Mesendoderm (in vitro differentiated cells): ENCODE measurements around the gene PLA2G2F.

Experiments
- DNase-seq: peaks from one replicate; pipeline ENCODE4 v3.0.0; 2013
- H2AK5ac ChIP-seq: 2 replicates; pipeline ENCODE4 v1.6.1; 2013; ENCODE audit warnings: low read length, inconsistent platforms
- H2BK120ac ChIP-seq: 2 replicates; pipeline ENCODE4 v1.6.1; 2013; ENCODE audit warnings: low read depth, mild to moderate bottlenecking, low read length, moderate library complexity, mixed read lengths
- H2BK15ac ChIP-seq: replicated peaks from 2 replicates; pipeline ENCODE4 v1.6.1; 2013; ENCODE audit warnings: low read depth, mild to moderate bottlenecking, moderate library complexity
- H2BK5ac ChIP-seq: 2 replicates; pipeline ENCODE4 v1.6.1; 2013; ENCODE audit warnings: low read length, inconsistent platforms
- H3K18ac ChIP-seq: 2 replicates; pipeline ENCODE4 v1.6.1; 2013; ENCODE audit warnings: mild to moderate bottlenecking, low read length, mixed read lengths
- H3K23ac ChIP-seq: one replicate; pipeline ENCODE4 v1.6.1; 2013; ENCODE audit warnings: low read length
- H3K27ac ChIP-seq: 2 replicates; pipeline ENCODE4 v1.5.1; 2013; ENCODE audit warnings: low read depth, mild to moderate bottlenecking, inconsistent platforms, low read length, moderate library complexity
- H3K27me3 ChIP-seq: 2 replicates; pipeline ENCODE4 v1.6.1; 2013; ENCODE audit warnings: low read length, control low read depth, mild to moderate bottlenecking, inconsistent platforms; ENCODE audit not compliant: insufficient read depth, poor library complexity
- H3K36me3 ChIP-seq: 2 replicates; pipeline ENCODE4 v1.6.1; 2013; ENCODE audit warnings: low read length, inconsistent platforms; ENCODE audit not compliant: control insufficient read depth, insufficient read depth
- H3K4ac ChIP-seq: one replicate; pipeline ENCODE4 v1.6.1; 2013; ENCODE audit warnings: low read depth, mild to moderate bottlenecking, low read length, moderate library complexity
- H3K4me1 ChIP-seq: 2 replicates; pipeline ENCODE4 v1.6.1; 2013; ENCODE audit warnings: low read depth, low read length, inconsistent platforms; ENCODE audit not compliant: control insufficient read depth
- H3K4me2 ChIP-seq: 2 replicates; pipeline ENCODE4 v1.6.1; 2013; ENCODE audit warnings: low read length
- H3K4me3 ChIP-seq: 2 replicates; pipeline ENCODE4 v1.5.1; 2013; ENCODE audit warnings: mild to moderate bottlenecking, low read length
- H3K56ac ChIP-seq: one replicate; pipeline ENCODE4 v1.6.1; 2013; ENCODE audit warnings: low read length
- H3K79me1 ChIP-seq: 2 replicates; pipeline ENCODE4 v1.6.1; 2013; ENCODE audit warnings: low read length, inconsistent platforms
- H3K79me2 ChIP-seq: 2 replicates; pipeline ENCODE4 v1.6.1; 2013; ENCODE audit warnings: mild to moderate bottlenecking, low read length; ENCODE audit not compliant: control insufficient read depth, insufficient read depth
- H3K9ac ChIP-seq: 2 replicates; pipeline ENCODE4 v1.6.1; 2013; ENCODE audit warnings: low read length, inconsistent platforms
- H4K5ac ChIP-seq: one replicate; pipeline ENCODE4 v1.6.1; 2013; ENCODE audit warnings: low read length
- H4K8ac ChIP-seq: one replicate; pipeline ENCODE4 v1.6.1; 2013; ENCODE audit warnings: low read depth, mild to moderate bottlenecking, control low read depth, low read length, moderate library complexity
- WGBS: extraction: QIAGEN DNeasy Blood & Tissue Kit; methylation state at CpG from one replicate; pipeline ENCODE4 v1.1.7; 2013; ENCODE audit warnings: low lambda C conversion rate, missing lambda C conversion rate; ENCODE audit not compliant: insufficient coverage; ENCODE audit errors: extremely low coverage; 5-methylcytosine and 5-hydroxymethylcytosine counted together

PLA2G2F gene

DNA sequence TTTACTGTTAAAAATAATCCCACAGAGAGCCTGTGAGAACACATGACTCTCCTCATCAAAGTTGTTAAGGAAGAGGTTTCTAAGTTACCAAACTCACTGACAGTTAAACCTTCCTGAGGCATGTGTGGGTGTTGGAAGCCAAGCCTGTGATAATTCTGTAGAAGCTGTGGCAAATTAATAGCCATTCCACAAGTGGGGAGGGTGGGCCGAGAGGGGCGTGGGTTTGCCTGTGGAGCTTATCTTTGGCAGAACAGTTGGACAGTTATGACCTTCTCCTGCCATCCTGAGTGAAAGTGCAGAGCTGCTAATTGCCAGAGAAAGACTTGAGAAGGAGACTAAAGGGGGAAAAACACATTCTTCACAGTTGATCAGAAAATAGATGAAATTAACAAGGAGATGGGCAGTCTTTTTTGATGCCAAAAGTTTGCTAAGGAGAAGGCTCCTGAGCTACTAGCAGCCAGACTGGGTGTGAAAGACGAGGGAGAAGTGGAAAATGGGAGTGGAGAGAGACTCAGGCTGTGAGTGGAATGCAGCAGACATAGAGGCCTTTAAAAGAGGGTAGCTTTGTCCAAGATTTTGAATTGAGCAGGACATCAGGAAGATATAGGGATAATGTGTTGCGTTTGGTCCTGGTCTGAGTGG, 48.8 kb downstream of the PLA2G2F start:
- no peak overlapping the region for H3K4ac ChIP-seq
- no peak overlapping the region for H3K18ac ChIP-seq
- H2BK120ac ChIP-seq = no peak overlapping the region
- no peak overlapping the region for H3K56ac ChIP-seq
- no peak overlapping the region for H3K4me2 ChIP-seq
- no peak for DNase-seq
- no peak overlapping the region for H2AK5ac ChIP-seq
- H3K79me1 ChIP-seq = no peaks in the 10 kb centered on the region
- H4K8ac ChIP-seq = no peak overlapping the region
- no peaks in the 10 kb centered on the region for H3K79me2 ChIP-seq
- WGBS = no CpG with 5 or more reads among the region's 4 CpGs
- H3K4me1 ChIP-seq = peaks cover 5% of the 10 kb centered on the region
- H3K27ac ChIP-seq = no peak overlapping the region
- H2BK15ac ChIP-seq = no peak overlapping the region
- H3K4me3 ChIP-seq = no peak overlapping the region
- H3K27me3 ChIP-seq = no peaks in the 10 kb centered on the region
- no peak overlapping the region for H4K5ac ChIP-seq
- no peak overlapping the region for H3K23ac ChIP-seq
- H2BK5ac ChIP-seq = no peak overlapping the region
- H3K36me3 ChIP-seq = no peaks in the 10 kb centered on the region
- H3K9ac ChIP-seq = no peak overlapping the region

- WGBS = no CpG with 5 or more reads among the region's 4 CpGs
- no peaks in the 10 kb centered on the region for H3K36me3 ChIP-seq
- H3K79me2 ChIP-seq = no peaks in the 10 kb centered on the region
- no peak overlapping the region for H2BK15ac ChIP-seq
- no peak overlapping the region for H3K4me2 ChIP-seq
- no peak overlapping the region for H2AK5ac ChIP-seq
- no peak overlapping the region for H3K4ac ChIP-seq
- no peak overlapping the region for H2BK120ac ChIP-seq
- no peak overlapping the region for H2BK5ac ChIP-seq
- H3K4me1 ChIP-seq = peaks cover 5% of the 10 kb centered on the region
- no peak overlapping the region for H3K56ac ChIP-seq
- H3K4me3 ChIP-seq = no peak overlapping the region
- no peak for DNase-seq
- no peak overlapping the region for H4K8ac ChIP-seq
- no peak overlapping the region for H3K18ac ChIP-seq
- no peak overlapping the region for H3K23ac ChIP-seq
- no peaks in the 10 kb centered on the region for H3K79me1 ChIP-seq
- no peak overlapping the region for H3K27ac ChIP-seq
- no peaks in the 10 kb centered on the region for H3K27me3 ChIP-seq
- H4K5ac ChIP-seq = no peak overlapping the region
- no peak overlapping the region for H3K9ac ChIP-seq
Measured at GRCh38 chr1:20188455-20188817, 49.3 kb downstream of the PLA2G2F start.

DNA sequence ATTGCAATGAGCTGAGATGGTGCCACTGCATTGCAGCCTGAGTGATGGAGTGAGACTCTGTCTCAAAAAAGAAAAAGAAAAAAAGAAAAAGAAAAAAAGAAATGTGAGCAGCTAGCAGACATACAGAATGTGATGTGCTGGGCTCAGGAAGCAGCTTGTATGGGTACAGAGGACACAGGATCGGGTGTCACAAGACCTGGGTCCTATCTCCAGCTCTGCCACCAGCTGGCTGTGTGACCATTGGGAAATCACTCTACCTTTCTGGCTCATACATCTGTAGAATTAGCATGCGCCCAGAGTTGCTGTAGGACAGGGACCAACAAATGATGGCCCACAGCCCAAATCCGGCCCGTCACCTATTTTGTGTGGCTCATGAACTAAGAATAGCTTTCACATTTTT, 50.5 kb downstream of the PLA2G2F start:
- Histone ChIP-seq H2BK5ac (no peak overlapping the region), H2AK5ac (no peak overlapping the region), H3K27me3 (no peaks in the 10 kb centered on the region), H3K79me2 (no peaks in the 10 kb centered on the region), H3K27ac (no peak overlapping the region), H3K9ac (no peak overlapping the region), H3K4me3 (no peak overlapping the region), H2BK120ac (no peak overlapping the region), H3K79me1 (no peaks in the 10 kb centered on the region), H4K5ac (no peak overlapping the region), H4K8ac (no peak overlapping the region), H3K4me2 (no peak overlapping the region), H3K56ac (no peak overlapping the region), H3K18ac (no peak overlapping the region), H3K23ac (no peak overlapping the region), H3K4me1 (peaks cover 5% of the 10 kb centered on the region), H3K36me3 (no peaks in the 10 kb centered on the region), H3K4ac (no peak overlapping the region), H2BK15ac (no peak overlapping the region)
- WGBS = no CpG with 5 or more reads among the region's 4 CpGs
- DNase-seq = no peak

DNA sequence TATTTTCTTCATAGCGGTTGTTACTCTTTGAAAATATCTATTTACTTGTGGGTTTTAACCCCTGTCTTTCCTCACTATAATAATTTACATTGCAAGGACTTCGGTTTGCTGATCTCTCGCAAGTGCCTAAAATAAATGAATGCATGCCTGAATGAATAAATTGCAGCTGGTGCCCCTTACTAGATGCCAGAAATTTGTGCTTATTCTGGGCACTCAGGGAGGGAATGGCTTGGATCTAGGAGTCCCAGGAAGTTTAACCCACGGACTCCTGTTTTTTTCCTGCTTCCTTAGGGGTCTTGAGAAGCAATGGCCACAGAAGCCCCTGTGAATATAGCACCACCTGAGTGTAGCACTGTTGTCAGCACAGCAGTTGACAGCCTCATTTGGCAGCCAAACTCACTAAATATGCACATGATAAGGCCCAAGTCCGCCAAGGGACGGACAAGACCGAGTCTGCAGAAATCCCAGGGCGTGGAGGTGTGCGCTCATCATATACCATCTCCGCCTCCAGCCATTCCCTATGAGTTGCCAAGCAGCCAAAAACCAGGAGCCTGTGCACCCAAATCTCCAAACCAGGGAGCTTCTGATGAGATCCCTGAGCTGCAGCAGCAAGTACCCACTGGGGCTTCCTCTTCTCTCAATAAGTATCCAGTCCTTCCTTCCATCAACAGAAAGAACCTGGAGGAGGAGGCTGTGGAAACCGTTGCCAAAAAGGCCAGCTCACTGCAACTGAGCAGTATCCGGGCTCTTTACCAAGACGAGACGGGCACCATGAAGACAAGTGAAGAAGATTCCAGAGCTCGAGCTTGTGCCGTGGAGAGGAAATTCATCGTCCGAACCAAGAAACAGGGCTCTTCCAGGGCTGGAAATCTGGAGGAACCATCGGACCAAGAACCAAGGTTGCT, 51.4 kb downstream of the PLA2G2F start:
- Histone ChIP-seq H4K8ac (no peak overlapping the region), H3K4me1 (peaks cover 3% of the 10 kb centered on the region), H2BK15ac (no peak overlapping the region), H3K9ac (no peak overlapping the region), H3K18ac (no peak overlapping the region), H3K4ac (no peak overlapping the region), H3K4me2 (no peak overlapping the region), H3K79me2 (no peaks in the 10 kb centered on the region), H2AK5ac (no peak overlapping the region), H2BK120ac (no peak overlapping the region), H3K79me1 (no peaks in the 10 kb centered on the region), H3K56ac (no peak overlapping the region), H3K4me3 (no peak overlapping the region), H3K27me3 (no peaks in the 10 kb centered on the region), H3K23ac (no peak overlapping the region), H4K5ac (no peak overlapping the region), H3K27ac (no peak overlapping the region), H3K36me3 (no peaks in the 10 kb centered on the region), H2BK5ac (no peak overlapping the region)
- no peak for DNase-seq
- WGBS = no CpG with 5 or more reads among the region's 19 CpGs

DNA sequence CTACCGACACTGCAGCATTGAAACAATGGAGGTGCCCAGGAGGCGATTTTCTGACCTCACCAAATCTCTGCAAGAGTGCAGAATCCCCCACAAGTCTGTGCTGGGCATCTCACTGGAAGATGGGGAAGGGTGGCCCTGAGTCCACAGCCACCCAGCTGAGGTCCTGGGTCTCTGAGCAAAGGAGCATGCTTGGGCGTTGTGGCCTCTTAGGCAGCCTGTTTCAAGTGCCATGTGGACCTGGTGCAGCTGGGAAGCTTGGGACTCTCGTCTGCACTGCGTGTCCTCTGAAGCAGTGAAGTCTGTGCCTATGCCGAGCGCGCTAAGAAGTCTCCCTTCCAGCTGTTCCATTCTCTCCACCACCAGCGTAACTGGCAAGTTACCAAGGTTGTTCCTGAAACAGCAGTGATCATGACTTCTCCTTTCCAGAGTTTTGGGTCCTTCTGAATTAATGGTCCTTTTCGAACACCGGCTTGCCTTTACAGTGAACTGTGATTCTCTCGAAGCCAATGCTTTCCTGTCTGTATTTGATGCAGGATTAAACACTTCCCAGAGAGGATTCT, 52.2 kb downstream of the PLA2G2F start:
- H3K36me3 ChIP-seq = no peaks in the 10 kb centered on the region
- peaks cover 2% of the 10 kb centered on the region for H3K4me1 ChIP-seq
- H3K23ac ChIP-seq = no peak overlapping the region
- H2BK120ac ChIP-seq = no peak overlapping the region
- no peak overlapping the region for H3K4me3 ChIP-seq
- H3K27ac ChIP-seq = no peak overlapping the region
- no peak overlapping the region for H3K9ac ChIP-seq
- no peaks in the 10 kb centered on the region for H3K27me3 ChIP-seq
- H4K5ac ChIP-seq = no peak overlapping the region
- no peaks in the 10 kb centered on the region for H3K79me1 ChIP-seq
- no CpG with 5 or more reads among the region's 12 CpGs for WGBS
- H2BK15ac ChIP-seq = no peak overlapping the region
- H3K18ac ChIP-seq = no peak overlapping the region
- no peak overlapping the region for H2BK5ac ChIP-seq
- no peaks in the 10 kb centered on the region for H3K79me2 ChIP-seq
- H3K56ac ChIP-seq = no peak overlapping the region
- no peak overlapping the region for H4K8ac ChIP-seq
- H2AK5ac ChIP-seq = no peak overlapping the region
- DNase-seq = no peak
- H3K4ac ChIP-seq = no peak overlapping the region
- no peak overlapping the region for H3K4me2 ChIP-seq
